Measurements from ENCODE around the gene BICDL2.
A peak's percentile ranks its signal among the peaks of the same experiment; 100 is the strongest.

Gene BICDL2

DNA sequence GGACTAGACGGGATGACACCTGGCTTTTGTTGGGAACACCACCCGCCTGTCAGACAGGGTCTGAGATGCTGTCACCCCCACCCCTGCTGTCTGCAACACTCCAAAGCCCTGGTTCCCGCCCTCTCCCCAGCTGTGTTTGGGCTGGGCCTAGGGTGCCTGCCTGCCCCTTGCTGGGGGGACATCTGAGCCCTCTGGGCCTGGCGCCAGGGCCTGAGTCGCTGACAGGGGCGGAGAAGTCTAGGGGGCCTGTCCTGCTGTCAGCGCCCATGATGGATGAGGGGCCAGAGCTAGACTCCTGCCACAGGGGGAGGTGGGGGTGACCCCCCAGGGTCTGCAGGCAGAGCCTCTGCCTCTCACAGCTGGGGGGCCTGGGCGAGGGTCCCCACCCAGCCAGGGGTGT lies 48.9 kb downstream of the BICDL2 start:
- TF ChIP-seq ZFX (IDR thresholded peaks at IDR 0.05; ENCODE audit: borderline replicate concordance): no peak
- TF ChIP-seq, protein P1, sequence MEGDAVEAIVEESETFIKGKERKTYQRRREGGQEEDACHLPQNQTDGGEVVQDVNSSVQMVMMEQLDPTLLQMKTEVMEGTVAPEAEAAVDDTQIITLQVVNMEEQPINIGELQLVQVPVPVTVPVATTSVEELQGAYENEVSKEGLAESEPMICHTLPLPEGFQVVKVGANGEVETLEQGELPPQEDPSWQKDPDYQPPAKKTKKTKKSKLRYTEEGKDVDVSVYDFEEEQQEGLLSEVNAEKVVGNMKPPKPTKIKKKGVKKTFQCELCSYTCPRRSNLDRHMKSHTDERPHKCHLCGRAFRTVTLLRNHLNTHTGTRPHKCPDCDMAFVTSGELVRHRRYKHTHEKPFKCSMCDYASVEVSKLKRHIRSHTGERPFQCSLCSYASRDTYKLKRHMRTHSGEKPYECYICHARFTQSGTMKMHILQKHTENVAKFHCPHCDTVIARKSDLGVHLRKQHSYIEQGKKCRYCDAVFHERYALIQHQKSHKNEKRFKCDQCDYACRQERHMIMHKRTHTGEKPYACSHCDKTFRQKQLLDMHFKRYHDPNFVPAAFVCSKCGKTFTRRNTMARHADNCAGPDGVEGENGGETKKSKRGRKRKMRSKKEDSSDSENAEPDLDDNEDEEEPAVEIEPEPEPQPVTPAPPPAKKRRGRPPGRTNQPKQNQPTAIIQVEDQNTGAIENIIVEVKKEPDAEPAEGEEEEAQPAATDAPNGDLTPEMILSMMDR (IDR thresholded peaks at IDR 0.05): no peak
- no peak overlapping the region for H3K27ac ChIP-seq

DNA sequence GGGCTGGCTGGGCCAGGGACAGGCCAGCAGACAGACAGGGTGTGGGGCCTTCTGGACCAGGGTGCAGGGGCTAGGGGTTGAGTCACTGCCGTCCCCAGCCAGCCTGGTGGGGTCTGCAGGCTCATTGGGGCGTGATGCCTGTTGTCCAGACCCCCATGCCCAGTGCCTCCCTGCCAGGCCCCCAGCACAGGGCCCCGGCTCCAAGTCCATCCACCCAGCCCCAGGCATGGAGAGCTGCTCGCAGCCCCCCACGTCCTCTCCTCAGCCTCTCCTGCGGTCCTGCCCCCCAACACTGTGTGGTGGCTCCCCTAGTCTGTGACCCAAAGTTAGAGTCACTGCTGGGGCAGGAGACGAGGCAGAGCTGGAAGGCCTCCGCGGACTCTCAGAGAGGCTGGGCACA lies 49.5 kb downstream of the BICDL2 start:
- TF ChIP-seq ZFX (IDR thresholded peaks at IDR 0.05; ENCODE audit: borderline replicate concordance): no peak
- TF ChIP-seq, protein P1 (IDR thresholded peaks at IDR 0.05): no peak
- no peak overlapping the region for H3K27ac ChIP-seq

DNA sequence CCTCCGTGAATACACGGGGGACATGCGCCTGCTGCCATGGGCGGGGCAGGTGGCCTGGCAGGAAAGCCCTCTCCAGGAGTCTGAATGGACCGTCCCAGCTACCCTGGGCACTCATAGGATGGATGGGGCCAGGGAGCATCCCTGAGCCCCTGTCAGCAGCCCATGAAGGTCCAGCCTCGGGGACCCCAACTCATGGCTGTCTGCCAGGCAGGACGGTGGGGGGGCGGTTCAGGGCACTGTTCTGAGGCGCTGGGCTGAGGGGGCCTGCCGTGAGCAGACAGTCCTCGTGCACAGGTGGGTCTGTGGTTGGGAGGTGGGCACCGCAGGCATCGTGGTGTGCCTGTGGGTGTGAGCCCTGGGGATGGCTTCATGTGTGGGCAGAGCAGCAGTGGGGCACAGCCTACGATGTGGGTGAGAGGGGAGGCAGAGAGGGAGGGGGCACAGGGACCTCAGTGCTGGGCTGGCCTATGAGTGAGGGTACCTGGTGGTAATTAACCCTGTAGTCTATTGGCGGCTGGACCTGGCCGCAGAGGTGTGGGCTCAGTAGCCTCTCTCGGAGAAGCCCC lies 50.0 kb downstream of the BICDL2 start:
- H3K27ac ChIP-seq: no peak overlapping the region
- TF ChIP-seq, protein P1 (IDR thresholded peaks at IDR 0.05): no peak
- TF ChIP-seq ZFX (IDR thresholded peaks at IDR 0.05; ENCODE audit: borderline replicate concordance): no peak

DNA sequence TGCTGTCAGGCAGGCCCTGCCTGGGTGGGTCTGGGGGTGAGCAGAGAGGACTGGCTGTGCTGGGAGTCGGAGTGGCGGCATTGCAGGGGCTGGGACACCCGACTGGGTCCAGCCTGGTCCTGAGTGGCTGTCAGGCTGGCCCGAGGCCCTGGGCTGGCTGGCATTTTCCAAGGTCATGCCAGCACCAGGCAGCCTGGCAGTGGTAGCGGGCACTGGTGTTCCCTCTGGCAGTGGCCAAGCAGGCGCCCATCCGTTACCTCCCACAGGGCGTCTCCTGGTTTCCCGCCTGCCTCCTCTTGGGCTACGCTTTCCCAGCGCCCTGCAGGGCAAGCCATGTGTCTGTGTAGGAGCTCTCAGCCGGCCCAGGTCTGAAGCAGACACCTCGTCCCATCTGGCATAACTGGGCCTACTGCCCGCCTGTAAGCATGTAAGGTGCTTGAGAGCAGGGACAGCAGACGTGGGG lies 50.8 kb downstream of the BICDL2 start:
- TF ChIP-seq, protein P1 (IDR thresholded peaks at IDR 0.05): no peak
- TF ChIP-seq ZFX (IDR thresholded peaks at IDR 0.05; ENCODE audit: borderline replicate concordance): no peak
- H3K27ac ChIP-seq: no peak overlapping the region

DNA sequence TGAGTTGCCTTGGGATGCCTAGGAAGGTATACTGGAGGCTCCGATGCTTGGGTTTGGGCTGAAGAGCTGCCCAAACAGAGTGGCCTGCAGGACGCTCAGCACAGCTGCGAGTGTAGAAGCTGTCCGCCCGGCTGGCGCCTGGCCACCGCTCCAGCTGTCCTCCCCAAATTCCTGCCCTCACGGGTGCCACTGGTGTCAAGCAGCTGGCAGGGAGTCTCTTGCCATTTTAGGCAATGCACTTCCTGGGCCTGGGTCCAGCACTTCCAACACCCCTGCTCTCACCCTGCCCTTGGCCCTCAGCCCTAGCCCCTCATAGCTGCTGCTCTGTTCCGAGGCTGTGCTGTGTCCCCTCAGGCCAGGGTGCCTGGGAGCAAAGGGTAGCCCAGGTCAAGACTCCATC lies 51.3 kb downstream of the BICDL2 start:
- TF ChIP-seq, protein P1 (IDR thresholded peaks at IDR 0.05): no peak
- no peak for TF ChIP-seq ZFX (IDR thresholded peaks at IDR 0.05; ENCODE audit: borderline replicate concordance)
- H3K27ac ChIP-seq: no peak overlapping the region

DNA sequence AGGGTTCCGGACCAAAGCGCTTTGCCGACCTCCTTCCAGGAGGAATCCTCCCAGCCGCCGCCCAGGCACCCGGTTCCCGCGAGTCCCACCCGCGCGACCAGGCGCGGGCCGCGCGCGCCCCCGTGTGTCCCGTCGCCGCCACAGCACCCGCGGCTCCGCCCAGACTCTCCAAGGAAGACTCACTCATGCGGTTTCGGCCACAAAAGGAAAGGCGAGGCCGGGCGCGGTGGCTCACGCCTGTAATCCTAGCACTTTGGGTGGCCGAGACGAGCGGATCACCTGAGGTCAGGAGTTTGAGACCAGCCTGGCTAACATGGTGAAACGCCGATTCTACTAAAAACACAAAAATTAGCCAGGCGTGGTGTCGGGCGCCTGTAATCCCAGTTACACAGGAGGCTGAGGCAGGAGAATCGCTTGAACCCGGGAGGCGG lies 53.0 kb downstream of the BICDL2 start:
- TF ChIP-seq, protein P1 (IDR thresholded peaks at IDR 0.05): peak; percentile 97
- TF ChIP-seq ZFX (IDR thresholded peaks at IDR 0.05; ENCODE audit: borderline replicate concordance): no peak
- H3K27ac ChIP-seq: peak overlapping the region; percentile 41; the same call in 1 of the 2 replicates

DNA sequence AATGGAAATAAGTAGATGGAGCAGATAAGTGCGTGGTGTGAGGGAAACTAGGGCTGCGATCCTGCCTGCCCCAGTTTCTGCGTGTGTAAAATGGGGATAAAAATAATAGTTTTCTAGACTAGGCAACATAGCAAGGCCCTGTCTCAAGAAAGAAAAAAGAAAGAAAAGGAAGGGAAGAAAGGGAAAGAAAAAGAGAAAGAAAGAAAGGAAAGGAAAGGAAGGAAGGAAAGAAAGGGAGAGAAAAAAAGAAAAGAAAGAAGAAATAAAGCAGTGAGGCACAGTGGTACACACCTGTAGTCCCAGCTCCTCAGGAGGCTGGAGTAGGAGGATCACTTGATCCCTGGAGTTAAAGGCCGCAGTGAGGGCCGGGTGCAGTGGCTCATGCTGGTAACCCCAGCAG lies 54.3 kb downstream of the BICDL2 start:
- peak overlapping the region; percentile 99; the same call in 1 of the 2 replicates for H3K27ac ChIP-seq
- TF ChIP-seq, protein P1 (IDR thresholded peaks at IDR 0.05): no peak
- TF ChIP-seq ZFX (IDR thresholded peaks at IDR 0.05; ENCODE audit: borderline replicate concordance): no peak

Measured in 22Rv1 (cell line).